ENCODE data around the gene KHDRBS2.
A peak's percentile ranks its signal among the peaks of the same experiment; 100 is the strongest.

Gene KHDRBS2

GRCh38 chr6:62288974-62289373 lies 2.9 kb upstream of the KHDRBS2 start:
- no peak for TF ChIP-seq CTCF (IDR thresholded peaks at IDR 0.05; ENCODE audit: insufficient read depth, low read depth, low read length, missing control alignments)
- no peak overlapping the region for H3K4me3 ChIP-seq (ENCODE audit: low read depth, low read length)
- no peak for DNase-seq (ENCODE audit: low read depth)

GRCh38 chr6:62288562-62288961 lies 2.5 kb upstream of the KHDRBS2 start:
- DNase-seq (ENCODE audit: low read depth): no peak

GRCh38 chr6:62286470-62286843 lies 432 bp upstream of the KHDRBS2 start:
- no peak for TF ChIP-seq CTCF (IDR thresholded peaks at IDR 0.05; ENCODE audit: insufficient read depth, low read depth, low read length, missing control alignments)
- DNase-seq (ENCODE audit: low read depth): no peak
- peak overlapping the region; percentile 4; the same call in 1 of the 2 replicates for H3K4me3 ChIP-seq (ENCODE audit: low read depth, low read length)

More at GRCh38 chr6:62288562-62288961, 2.5 kb upstream of the KHDRBS2 start:
- no peak overlapping the region for H3K4me3 ChIP-seq (ENCODE audit: low read depth, low read length)
- TF ChIP-seq CTCF (IDR thresholded peaks at IDR 0.05; ENCODE audit: insufficient read depth, low read depth, low read length, missing control alignments): no peak

- DNase-seq (ENCODE audit: low read depth): no peak
- no peak for TF ChIP-seq CTCF (IDR thresholded peaks at IDR 0.05; ENCODE audit: insufficient read depth, low read depth, low read length, missing control alignments)
- H3K4me3 ChIP-seq (ENCODE audit: low read depth, low read length): no peak overlapping the region
These were observed 1.3 kb downstream of the KHDRBS2 start for GRCh38 chr6:62284725-62285124.

GRCh38 chr6:62283796-62284411 lies 2.1 kb downstream of the KHDRBS2 start:
- peak; percentile 40 for TF ChIP-seq CTCF (IDR thresholded peaks at IDR 0.05; ENCODE audit: insufficient read depth, low read depth, low read length, missing control alignments)
- H3K4me3 ChIP-seq (ENCODE audit: low read depth, low read length): no peak overlapping the region
- DNase-seq (ENCODE audit: low read depth): peak; percentile 31

- no peak overlapping the region for H3K4me3 ChIP-seq (ENCODE audit: low read depth, low read length)
- no peak for DNase-seq (ENCODE audit: low read depth)
- TF ChIP-seq CTCF (IDR thresholded peaks at IDR 0.05; ENCODE audit: insufficient read depth, low read depth, low read length, missing control alignments): no peak
These were observed 2.7 kb downstream of the KHDRBS2 start for GRCh38 chr6:62283365-62283764.

GRCh38 chr6:62280099-62280498 lies 5.9 kb downstream of the KHDRBS2 start:
- no peak for TF ChIP-seq CTCF (IDR thresholded peaks at IDR 0.05; ENCODE audit: insufficient read depth, low read depth, low read length, missing control alignments)
- no peak for DNase-seq (ENCODE audit: low read depth)
- H3K4me3 ChIP-seq (ENCODE audit: low read depth, low read length): no peak overlapping the region
